Calu3 (cell line): ENCODE measurements around the gene ULK3. TPM values are rescaled to one million over a fixed set of nuclear protein-coding genes. Genes with fewer than 3 reads are reported as not detected.
A peak's percentile ranks its signal among the peaks of the same experiment; 100 is the strongest.

Experiments used
- BruUV-seq: library from RNA; stranded (reverse); fragments of 400-500 nt; replicated peaks from 2 replicates; lab custom pipeline; 2021; lab: Mats Ljungman, UMichigan
- CTCF ChIA-PET: fragments of 300-600 bp; sonication (Branson Sonifier 250); formaldehyde crosslinking; loops from one replicate; lab custom pipeline; 2022; ENCODE audit warnings: antibody characterized with exemption; lab: Charles Lee
- DNase-seq: peaks from one replicate; pipeline ENCODE4 v3.0.0; 2022
- H3K27ac Mint-ChIP-seq: one replicate; pipeline ENCODE4 v1.8.0; 2022; ENCODE audit warnings: mixed read lengths; ENCODE audit not compliant: unreplicated experiment
- H3K27me3 Mint-ChIP-seq: one replicate; pipeline ENCODE4 v1.8.0; 2022; ENCODE audit warnings: mixed read lengths; ENCODE audit not compliant: unreplicated experiment
- H3K36me3 Mint-ChIP-seq: one replicate; pipeline ENCODE4 v1.8.0; 2022; ENCODE audit warnings: mild to moderate bottlenecking, moderate library complexity, mixed read lengths; ENCODE audit not compliant: insufficient read depth, unreplicated experiment
- H3K4me1 Mint-ChIP-seq: one replicate; pipeline ENCODE4 v1.8.0; 2022; ENCODE audit warnings: mild to moderate bottlenecking, low read depth, mixed read lengths; ENCODE audit not compliant: unreplicated experiment
- H3K4me3 Mint-ChIP-seq: one replicate; pipeline ENCODE4 v1.8.0; 2022; ENCODE audit warnings: mild to moderate bottlenecking, low read depth, moderate library complexity, mixed read lengths; ENCODE audit not compliant: unreplicated experiment
- H3K9me3 Mint-ChIP-seq: one replicate; pipeline ENCODE4 v1.8.0; 2022; ENCODE audit warnings: low read depth, mixed read lengths; ENCODE audit not compliant: unreplicated experiment
- CTCF ChIP-seq: fragments of 200-600 bp; IDR thresholded peaks from one replicate; pipeline ENCODE4 v1.8.0; 2022; ENCODE audit warnings: antibody characterized with exemption; ENCODE audit not compliant: unreplicated experiment
- intact Hi-C: fragments of 100-400 bp; cut with micrococcal nuclease; formaldehyde crosslinking; loops from one replicate; pipeline ENCODE4 v1.10.0; 2022; ENCODE audit not compliant: unreplicated experiment
- total RNA-seq: library from RNA; stranded (reverse); gene quantifications from 2 replicates; pipeline ENCODE4 v1.2.3, GENCODE V29; 2022

ULK3 gene
- total RNA-seq, 1 experiment from 2014 or later = 33.8 TPM

- H3K27ac Mint-ChIP-seq = no peak overlapping the region
- CTCF ChIA-PET = interaction anchor here (0.6 to 1.1 kb wide), 2 partner anchors 36 to 58 kb away, joined by 5 read pairs; no protein-coding TSS in a partner anchor
- H3K36me3 Mint-ChIP-seq = peaks cover 22% of the 10 kb centered on the region
Observed at GRCh38 chr15:74807282-74807681, 35.7 kb downstream of the ULK3 start.

GRCh38 chr15:74804935-74805334 is 38.0 kb downstream of the ULK3 start:
- Mint-ChIP-seq H3K27me3 (peaks cover 29% of the 10 kb centered on the region), H3K4me3 (no peak overlapping the region), H3K27ac (no peak overlapping the region), H3K9me3 (no peaks in the 10 kb centered on the region), H3K36me3 (peaks cover 31% of the 10 kb centered on the region), H3K4me1 (no peaks in the 10 kb centered on the region)
- DNase-seq = no peak
- TF ChIP-seq CTCF = no peak
- CTCF ChIA-PET = no interaction called here
- BruUV-seq = no TSS peak
- intact Hi-C loops = no loop called here

More at GRCh38 chr15:74807282-74807681, 35.7 kb downstream of the ULK3 start:
- no peak for TF ChIP-seq CTCF
- Mint-ChIP-seq H3K4me1 (no peaks in the 10 kb centered on the region), H3K9me3 (no peaks in the 10 kb centered on the region), H3K4me3 (no peak overlapping the region), H3K27me3 (peaks cover 29% of the 10 kb centered on the region)
- DNase-seq = no peak
- intact Hi-C loops = no loop called here
- BruUV-seq = no TSS peak

GRCh38 chr15:74802862-74803447 is 40.0 kb downstream of the ULK3 start:
- CTCF ChIA-PET = no interaction called here
- H3K9me3 Mint-ChIP-seq = no peaks in the 10 kb centered on the region
- H3K27me3 Mint-ChIP-seq = peaks cover 13% of the 10 kb centered on the region
- no peak for DNase-seq
- H3K4me1 Mint-ChIP-seq = no peaks in the 10 kb centered on the region
- H3K4me3 Mint-ChIP-seq = no peak overlapping the region
- BruUV-seq = TSS peak; percentile 55
- peaks cover 31% of the 10 kb centered on the region for H3K36me3 Mint-ChIP-seq
- H3K27ac Mint-ChIP-seq = no peak overlapping the region
- intact Hi-C loops = no loop called here
- TF ChIP-seq CTCF = no peak

- H3K27ac Mint-ChIP-seq = no peak overlapping the region
- DNase-seq = no peak
- H3K36me3 Mint-ChIP-seq = peaks cover 31% of the 10 kb centered on the region
- no TSS peak for BruUV-seq
- no peaks in the 10 kb centered on the region for H3K4me1 Mint-ChIP-seq
- no peak overlapping the region for H3K4me3 Mint-ChIP-seq
- peaks cover 11% of the 10 kb centered on the region for H3K27me3 Mint-ChIP-seq
- TF ChIP-seq CTCF = no peak
- CTCF ChIA-PET = no interaction called here
- H3K9me3 Mint-ChIP-seq = no peaks in the 10 kb centered on the region
- intact Hi-C loops = no loop called here
Observed at GRCh38 chr15:74802290-74802689, 40.7 kb downstream of the ULK3 start.
